HUES6 (cell line): ENCODE results near the gene DDC.
"Not testable (repeated sequence)": the region's sequence is repeated elsewhere in the genome, so short reads cannot be mapped to it uniquely, and the experiment has no call there.

Experiments used
- H3K27ac ChIP-seq: 2 replicates; pipeline ENCODE4 v1.7.0; 2013; ENCODE audit warnings: low read depth, mild to moderate bottlenecking, low read length, inconsistent platforms
- H3K27me3 ChIP-seq: 2 replicates; pipeline ENCODE4 v1.6.1; 2013; ENCODE audit warnings: low read length; ENCODE audit not compliant: control insufficient read depth, insufficient read depth
- H3K36me3 ChIP-seq: 2 replicates; pipeline ENCODE4 v1.6.1; 2013; ENCODE audit warnings: low read length; ENCODE audit not compliant: control insufficient read depth, insufficient read depth
- H3K4me1 ChIP-seq: 2 replicates; pipeline ENCODE4 v1.6.1; 2013; ENCODE audit warnings: low read length; ENCODE audit not compliant: control insufficient read depth, insufficient read depth
- H3K4me3 ChIP-seq: 2 replicates; pipeline ENCODE4 v1.5.1; 2013; ENCODE audit warnings: low read depth, low read length
- H3K9ac ChIP-seq: one replicate; pipeline ENCODE4 v1.6.1; 2013; ENCODE audit warnings: mild to moderate bottlenecking, low read length
- H3K9me3 ChIP-seq: 2 replicates; pipeline ENCODE4 v1.6.1; 2013; ENCODE audit warnings: low read depth, low read length; ENCODE audit not compliant: control insufficient read depth, insufficient read depth

The DDC gene

DNA sequence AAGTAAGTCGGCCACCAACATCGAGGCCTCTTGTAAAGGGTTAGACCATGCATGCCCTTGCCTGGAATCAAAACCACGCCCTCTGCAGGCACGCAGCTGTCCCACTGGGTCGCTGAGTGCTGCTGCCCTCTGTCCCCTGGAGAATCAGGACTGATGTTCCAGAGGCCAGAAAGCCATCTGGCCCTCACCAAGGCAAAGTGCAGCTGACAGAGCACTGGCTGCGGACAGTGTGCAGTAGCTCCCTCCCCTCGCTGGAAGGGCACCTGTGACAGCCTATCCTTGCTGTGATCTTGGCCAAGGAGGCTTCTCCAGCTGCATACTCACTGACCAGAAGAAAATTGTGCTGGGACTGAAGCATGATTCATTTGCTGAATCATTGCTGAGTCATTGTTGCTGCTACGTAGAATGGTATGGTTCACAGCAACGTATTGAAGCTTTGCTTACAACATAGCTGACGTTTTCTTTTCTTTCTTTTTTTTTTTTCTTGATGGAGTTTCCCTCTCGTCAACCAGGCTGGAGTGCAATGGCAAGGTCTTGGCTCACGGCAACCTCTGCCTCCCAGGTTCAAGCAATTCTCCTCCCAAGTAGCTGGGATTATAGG, 30.4 kb downstream of the DDC start:
- H3K4me1 ChIP-seq: peaks cover 20% of the 10 kb centered on the region

DNA sequence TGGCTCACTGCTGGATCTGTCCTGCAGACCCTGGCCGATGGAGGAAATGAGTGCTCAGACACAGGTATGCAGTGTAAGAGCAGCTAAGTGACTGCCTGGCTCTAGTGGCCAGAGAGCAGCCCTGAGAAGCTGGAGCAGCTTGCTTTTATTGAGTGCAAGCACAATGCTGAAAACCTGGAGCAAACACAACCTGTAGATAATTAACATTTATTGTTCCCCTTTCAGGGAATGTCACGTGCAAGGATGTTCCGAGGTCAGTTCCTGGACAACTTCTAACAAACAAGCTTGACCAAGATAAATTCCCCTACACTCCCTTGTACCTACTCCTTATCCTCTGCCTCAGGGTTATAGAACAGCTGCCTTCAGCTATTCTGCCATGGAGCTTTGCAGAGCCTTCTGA, 31.3 kb downstream of the DDC start:
- Histone ChIP-seq H3K36me3 (no peaks in the 10 kb centered on the region), H3K4me1 (peaks cover 20% of the 10 kb centered on the region), H3K27me3 (no peaks in the 10 kb centered on the region), H3K4me3 (no peak overlapping the region), H3K9me3 (0 out of 2 replicates have a peak, but pooled peaks cover 3% of the 10 kb centered on the region), H3K27ac (no peak overlapping the region), H3K9ac (no peak overlapping the region)

More for the DNA sequence above, 30.4 kb downstream of the DDC start:
- no peak overlapping the region for H3K4me3 ChIP-seq
- peak overlapping the region; percentile 17 for H3K9ac ChIP-seq
- no peaks in the 10 kb centered on the region for H3K27me3 ChIP-seq
- H3K9me3 ChIP-seq: 0 out of 2 replicates have a peak, but pooled peaks cover 3% of the 10 kb centered on the region
- no peak overlapping the region; the same call in 1 of the 2 replicates for H3K27ac ChIP-seq
- no peaks in the 10 kb centered on the region for H3K36me3 ChIP-seq

DNA sequence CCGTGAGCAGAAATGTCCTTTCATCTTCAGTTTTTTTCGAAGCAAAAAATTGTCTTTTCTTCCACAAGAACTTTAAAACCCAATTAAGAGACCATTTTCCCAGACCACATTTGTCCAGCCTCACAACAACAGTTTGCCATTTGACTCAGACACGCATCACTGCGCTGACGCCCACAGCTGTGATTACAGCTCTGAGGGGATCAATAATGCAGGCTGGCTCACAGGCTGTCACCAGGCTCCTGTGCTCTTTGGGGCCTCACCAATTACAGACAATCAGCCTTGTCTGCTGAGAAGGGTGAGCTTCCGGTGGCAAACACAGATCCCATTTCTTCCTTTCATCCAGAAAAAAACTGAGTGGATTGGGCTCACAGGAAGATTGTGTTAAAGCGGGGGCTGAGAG, 33.3 kb downstream of the DDC start:
- Histone ChIP-seq H3K36me3 (no peaks in the 10 kb centered on the region), H3K9me3 (0 out of 2 replicates have a peak, but pooled peaks cover 3% of the 10 kb centered on the region), H3K27ac (no peak overlapping the region), H3K27me3 (no peaks in the 10 kb centered on the region), H3K4me3 (no peak overlapping the region), H3K9ac (peak overlapping the region; percentile 54), H3K4me1 (peaks cover 28% of the 10 kb centered on the region)

DNA sequence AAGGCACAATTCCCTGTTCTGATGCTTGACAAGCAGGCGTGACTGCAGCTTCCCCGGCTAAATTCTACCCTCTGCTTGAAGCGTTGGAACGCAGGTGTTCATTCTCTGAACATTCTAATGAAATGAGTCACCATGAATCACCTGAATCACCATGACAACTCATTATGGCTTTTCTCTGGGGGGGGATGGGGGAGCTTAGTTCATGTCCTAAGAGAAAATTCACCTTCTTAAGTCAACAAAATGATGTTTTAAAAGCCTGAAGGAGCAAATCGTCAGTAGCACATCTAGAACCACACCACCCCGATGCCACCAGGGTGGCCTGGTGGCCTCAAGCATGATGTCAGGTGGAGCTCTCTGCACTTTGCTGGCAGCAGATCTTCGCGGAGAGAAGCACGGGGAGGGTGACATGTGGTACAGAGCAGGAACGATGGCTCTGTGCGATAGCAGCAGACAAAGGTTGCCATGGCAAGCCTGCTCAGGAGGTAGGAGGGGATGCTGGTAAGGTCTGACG, 33.7 kb downstream of the DDC start:
- Histone ChIP-seq H3K4me3 (peak overlapping the region; percentile 20; the same call in 1 of the 2 replicates), H3K9ac (peak overlapping the region; percentile 72), H3K27ac (no peak overlapping the region; the same call in 1 of the 2 replicates), H3K27me3 (no peaks in the 10 kb centered on the region), H3K36me3 (no peaks in the 10 kb centered on the region), H3K9me3 (0 out of 2 replicates have a peak, but pooled peaks cover 3% of the 10 kb centered on the region), H3K4me1 (peaks cover 28% of the 10 kb centered on the region)

DNA sequence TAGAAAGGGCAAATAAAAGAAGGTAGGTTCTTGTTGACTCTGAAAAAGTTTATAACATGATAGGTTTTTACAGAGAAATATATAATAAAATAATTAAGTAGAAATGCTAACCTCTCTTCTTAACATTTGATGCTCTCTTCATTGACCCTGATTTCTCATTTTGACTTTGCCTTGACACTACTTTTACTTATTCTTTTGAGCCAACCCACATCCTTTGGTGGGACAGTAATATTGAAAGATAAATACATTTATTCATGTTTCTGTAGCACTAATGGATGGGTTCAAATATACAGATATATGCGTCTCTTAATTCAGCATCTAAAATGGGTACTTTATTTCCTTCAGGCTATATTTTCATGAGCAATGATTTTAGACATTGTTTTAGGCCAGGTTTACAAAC, 34.4 kb downstream of the DDC start:
- peak overlapping the region; percentile 72 for H3K9ac ChIP-seq
- peaks cover 28% of the 10 kb centered on the region for H3K4me1 ChIP-seq
- H3K27me3 ChIP-seq: no peaks in the 10 kb centered on the region
- H3K4me3 ChIP-seq: no peak overlapping the region; the same call in 1 of the 2 replicates
- no peak overlapping the region; the same call in 1 of the 2 replicates for H3K27ac ChIP-seq
- H3K36me3 ChIP-seq: no peaks in the 10 kb centered on the region
- H3K9me3 ChIP-seq: 0 out of 2 replicates have a peak, but pooled peaks cover 3% of the 10 kb centered on the region

DNA sequence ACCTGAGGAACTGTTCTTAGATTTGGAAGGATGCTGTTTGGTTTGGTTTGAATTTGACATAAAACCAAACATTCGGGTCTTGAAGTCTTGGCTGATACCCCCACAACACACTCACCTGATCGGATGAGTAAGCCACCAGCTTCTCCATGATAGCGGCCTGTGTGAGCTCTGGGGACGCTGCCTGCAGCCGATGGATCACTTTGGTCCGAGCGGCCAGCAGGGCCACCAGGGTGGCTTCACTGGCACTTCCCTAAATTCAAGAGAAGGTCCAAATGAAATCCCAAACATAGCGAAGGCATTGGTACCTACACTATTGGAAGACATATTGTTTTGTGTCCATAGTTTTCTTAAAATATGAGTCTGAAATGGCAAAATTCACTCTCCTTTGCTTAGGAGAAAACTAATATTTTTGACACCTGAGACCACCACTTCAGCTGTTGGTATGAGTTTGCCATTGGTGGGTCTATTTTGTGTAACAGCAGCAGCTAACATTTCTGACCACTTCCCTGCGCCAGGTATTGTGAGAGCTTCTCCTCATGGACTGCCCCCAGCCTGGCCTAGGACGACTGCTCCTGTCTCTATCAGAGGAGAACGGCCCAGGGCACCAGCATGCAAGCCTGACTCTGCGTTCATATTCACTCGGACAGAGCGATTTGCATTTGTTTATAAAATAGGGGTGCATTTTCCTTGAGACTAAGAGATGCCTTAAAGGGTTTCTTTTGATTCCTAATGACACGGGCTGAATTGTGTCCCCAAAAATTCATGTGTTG, 35.9 kb downstream of the DDC start:
- Histone ChIP-seq H3K36me3 (no peaks in the 10 kb centered on the region), H3K4me3 (no peak overlapping the region), H3K4me1 (peaks cover 24% of the 10 kb centered on the region), H3K9ac (no peak overlapping the region), H3K27ac (no peak overlapping the region), H3K27me3 (no peaks in the 10 kb centered on the region), H3K9me3 (0 out of 2 replicates have a peak, but pooled peaks cover 3% of the 10 kb centered on the region)

DNA sequence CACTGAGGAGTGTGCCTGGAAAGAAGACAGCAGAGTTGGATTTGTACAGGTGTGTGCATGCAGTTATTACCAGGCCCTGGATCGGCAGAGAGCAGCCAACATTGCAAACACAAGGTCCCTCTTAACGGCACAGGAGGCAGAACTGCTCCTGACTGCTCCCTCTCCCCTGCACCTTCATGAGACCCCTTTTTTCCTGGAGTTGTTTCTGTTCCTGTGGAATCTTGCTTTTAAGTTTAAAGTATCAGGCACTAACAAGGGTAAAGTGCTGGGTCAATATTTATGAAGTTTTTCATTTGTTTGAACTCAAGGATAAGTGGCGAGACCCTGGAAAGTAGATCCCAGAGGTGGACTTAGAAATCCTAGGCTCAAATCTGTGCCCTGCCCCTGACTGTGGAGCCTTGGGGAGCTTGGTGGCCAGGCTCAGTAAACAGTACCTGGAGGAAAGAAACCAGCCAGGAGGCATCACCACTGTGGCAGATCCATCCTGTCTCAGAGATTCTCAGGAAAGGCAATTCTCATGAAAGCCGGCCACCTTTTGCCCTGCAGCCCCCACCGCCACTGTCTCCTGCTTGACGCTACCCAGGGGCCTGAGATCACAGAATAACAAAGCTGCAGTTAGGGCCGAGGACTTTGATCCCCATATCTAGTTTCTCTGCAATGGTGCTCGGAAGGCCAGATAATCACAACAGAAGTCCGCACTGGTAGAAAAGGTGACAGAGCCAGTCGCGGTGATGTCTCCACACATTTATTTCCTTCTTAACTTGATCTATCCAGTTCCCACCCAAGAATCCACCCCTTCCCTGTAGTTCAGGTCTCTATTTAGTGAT, 36.7 kb downstream of the DDC start:
- Histone ChIP-seq H3K27ac (no peak overlapping the region), H3K9me3 (no peaks in the 10 kb centered on the region), H3K27me3 (no peaks in the 10 kb centered on the region), H3K4me3 (no peak overlapping the region), H3K4me1 (peaks cover 24% of the 10 kb centered on the region), H3K36me3 (no peaks in the 10 kb centered on the region), H3K9ac (no peak overlapping the region)

DNA sequence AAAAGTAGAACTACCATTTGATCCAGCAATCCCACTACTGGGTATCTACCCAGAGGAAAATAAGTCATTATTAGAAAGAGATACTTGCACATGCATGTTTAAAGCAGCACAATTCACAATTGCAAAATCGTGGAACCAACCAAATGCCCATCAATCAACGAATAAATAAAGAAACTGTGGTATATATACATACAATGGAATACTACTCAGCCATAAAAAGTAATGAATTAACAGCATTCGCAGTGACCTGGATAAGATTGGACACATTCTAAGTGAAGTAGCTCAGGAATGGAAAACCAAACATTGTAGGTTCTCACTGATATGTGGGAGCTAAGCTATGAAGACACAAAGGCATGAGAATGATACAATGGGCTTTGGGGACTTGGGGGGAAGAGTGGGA, 45.9 kb downstream of the DDC start:
- not testable (repeated sequence) for H3K4me1 ChIP-seq, H3K27me3 ChIP-seq, H3K9ac ChIP-seq, H3K36me3 ChIP-seq, H3K27ac ChIP-seq, H3K9me3 ChIP-seq, H3K4me3 ChIP-seq

DNA sequence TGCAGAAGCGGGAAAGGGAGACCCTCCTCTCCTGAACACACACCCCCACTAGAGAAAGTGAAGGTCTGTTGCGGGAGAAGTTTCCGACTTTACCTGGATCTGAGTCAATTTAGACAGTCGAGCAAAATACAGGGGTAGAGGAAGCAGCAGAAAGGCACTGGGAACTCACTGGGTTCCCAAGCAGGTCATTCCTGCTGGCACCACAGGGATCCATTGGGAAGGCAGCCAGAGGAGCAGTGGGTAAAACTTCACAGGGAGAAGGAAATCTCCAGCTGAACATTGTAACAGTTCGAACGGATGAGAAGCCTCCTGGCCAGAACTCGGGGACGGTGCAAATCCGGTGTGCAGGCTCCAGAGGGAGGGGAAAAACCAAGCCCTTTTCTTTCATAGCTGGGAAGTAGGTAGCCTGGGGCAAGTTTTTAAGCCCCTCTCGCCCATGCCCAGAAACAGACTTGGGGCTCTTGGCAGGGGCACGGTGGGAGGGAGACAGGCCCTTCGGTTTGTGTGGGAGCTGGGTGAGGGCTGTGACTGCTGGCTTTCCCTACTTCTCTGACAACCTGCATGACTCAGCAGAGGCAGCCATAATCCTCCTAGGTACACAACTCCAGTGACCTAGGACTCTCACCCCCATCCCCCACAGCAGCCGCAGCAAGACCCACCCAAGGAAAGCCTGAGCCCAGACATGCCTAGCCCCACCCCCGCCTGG, 51.9 kb downstream of the DDC start:
- no peaks in the 10 kb centered on the region for H3K27me3 ChIP-seq
- no peak overlapping the region for H3K4me3 ChIP-seq
- H3K9me3 ChIP-seq: no peaks in the 10 kb centered on the region
- H3K36me3 ChIP-seq: no peaks in the 10 kb centered on the region
- peaks cover 9% of the 10 kb centered on the region; the same call in 1 of the 2 replicates for H3K4me1 ChIP-seq
- H3K27ac ChIP-seq: no peak overlapping the region
- H3K9ac ChIP-seq: no peak overlapping the region

DNA sequence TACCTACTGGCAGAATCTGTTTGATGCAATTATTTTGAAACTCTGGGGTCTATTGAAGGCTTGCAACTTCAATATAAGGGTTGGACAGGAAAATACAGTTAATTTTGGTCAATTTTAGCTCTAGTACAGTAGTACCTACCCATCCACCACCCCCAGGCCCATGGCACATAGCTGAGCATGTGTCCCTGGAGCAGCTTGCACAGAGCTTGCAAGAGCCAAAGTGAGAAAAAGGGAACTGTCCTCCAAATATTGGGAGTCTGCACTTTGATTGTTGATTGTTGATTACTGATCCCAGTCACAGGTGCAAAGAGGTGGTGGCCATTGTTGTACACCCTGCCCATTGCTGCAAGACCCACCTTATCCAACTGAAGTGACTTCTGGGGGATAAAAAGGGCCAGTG, 52.8 kb downstream of the DDC start:
- H3K27ac ChIP-seq: no peak overlapping the region
- H3K4me3 ChIP-seq: no peak overlapping the region
- peaks cover 9% of the 10 kb centered on the region; the same call in 1 of the 2 replicates for H3K4me1 ChIP-seq
- H3K9ac ChIP-seq: no peak overlapping the region
- no peaks in the 10 kb centered on the region for H3K36me3 ChIP-seq
- H3K9me3 ChIP-seq: no peaks in the 10 kb centered on the region
- no peaks in the 10 kb centered on the region for H3K27me3 ChIP-seq
